Fibroblast of lung (primary cell): ENCODE measurements around the gene CWC15.

ENCODE experiments used
- EZH2 ChIP-seq: IDR thresholded peaks from 2 replicates; pipeline ENCODE4 v1.5.1; 2012; ENCODE audit warnings: low read length, control low read depth, mild to moderate bottlenecking; ENCODE audit errors: missing control alignments
- TF ChIP-seq, protein P1 (sequence below), 2 donors: IDR thresholded peaks in 1 of 2; conservative IDR thresholded peaks in 1 of 2; 1 replicate in 1 of 2; 2 replicates in 1 of 2; pipeline ENCODE4 v1.5.1; 2011 to 2012; ENCODE audit warnings: low read length in 2 of 2, control low read depth in 1 of 2, inconsistent platforms in 1 of 2, low read depth in 1 of 2, mild to moderate bottlenecking in 1 of 2

DNA sequence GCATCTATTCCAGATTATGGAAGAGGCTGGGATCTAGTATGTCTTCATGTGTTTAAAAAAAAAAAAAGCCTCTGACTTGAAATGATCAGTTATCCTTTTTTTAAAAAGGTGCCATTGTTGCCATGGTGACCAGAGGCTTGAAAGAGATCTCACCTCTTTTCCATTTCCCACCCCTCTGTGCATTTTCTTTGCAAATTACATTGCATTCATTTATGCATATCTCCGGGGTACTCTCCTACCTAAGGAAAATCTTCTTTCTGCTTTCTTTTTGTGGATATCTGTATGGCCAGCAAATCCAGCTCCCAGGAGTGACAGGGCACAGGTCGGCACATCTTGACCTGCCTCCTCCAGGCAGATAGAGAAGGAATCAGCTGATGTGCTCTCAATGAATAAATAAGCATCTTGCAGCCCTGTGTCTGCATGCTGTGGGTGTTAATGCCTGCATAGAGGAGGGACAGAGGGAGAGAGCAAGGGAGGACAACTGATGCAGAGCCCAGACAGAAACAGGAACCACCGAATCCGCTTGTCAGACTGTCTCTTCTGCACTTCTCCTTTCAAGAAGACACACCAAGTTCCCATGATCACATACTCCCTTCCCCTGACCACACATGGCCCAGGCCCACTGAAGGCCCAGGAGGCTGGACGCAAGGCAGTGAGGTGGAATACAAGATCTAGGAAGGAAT lies 50.9 kb downstream of the CWC15 start:
- TF ChIP-seq, protein P1, sequence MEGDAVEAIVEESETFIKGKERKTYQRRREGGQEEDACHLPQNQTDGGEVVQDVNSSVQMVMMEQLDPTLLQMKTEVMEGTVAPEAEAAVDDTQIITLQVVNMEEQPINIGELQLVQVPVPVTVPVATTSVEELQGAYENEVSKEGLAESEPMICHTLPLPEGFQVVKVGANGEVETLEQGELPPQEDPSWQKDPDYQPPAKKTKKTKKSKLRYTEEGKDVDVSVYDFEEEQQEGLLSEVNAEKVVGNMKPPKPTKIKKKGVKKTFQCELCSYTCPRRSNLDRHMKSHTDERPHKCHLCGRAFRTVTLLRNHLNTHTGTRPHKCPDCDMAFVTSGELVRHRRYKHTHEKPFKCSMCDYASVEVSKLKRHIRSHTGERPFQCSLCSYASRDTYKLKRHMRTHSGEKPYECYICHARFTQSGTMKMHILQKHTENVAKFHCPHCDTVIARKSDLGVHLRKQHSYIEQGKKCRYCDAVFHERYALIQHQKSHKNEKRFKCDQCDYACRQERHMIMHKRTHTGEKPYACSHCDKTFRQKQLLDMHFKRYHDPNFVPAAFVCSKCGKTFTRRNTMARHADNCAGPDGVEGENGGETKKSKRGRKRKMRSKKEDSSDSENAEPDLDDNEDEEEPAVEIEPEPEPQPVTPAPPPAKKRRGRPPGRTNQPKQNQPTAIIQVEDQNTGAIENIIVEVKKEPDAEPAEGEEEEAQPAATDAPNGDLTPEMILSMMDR (conservative IDR thresholded peaks at IDR 0.05 in 1 of 2, IDR thresholded peaks at IDR 0.05 in 1 of 2; ENCODE audit: low read depth in 1 of 2, low read length in 2 of 2) = no peak
- no peak for TF ChIP-seq EZH2
